A549 (cell line): ENCODE measurements around the gene SYDE1.

Source experiments
- CHD4 ChIP-seq: fragments of 200-600 bp; sonication (generic); IDR thresholded peaks from 2 replicates; pipeline ENCODE4 v1.6.1; 2016; ENCODE audit warnings: antibody characterized with exemption, mild to moderate bottlenecking, borderline replicate concordance
- JUN ChIP-seq, 2 experiments: fragments of >200 bp; sonication (Bioruptor Twin); formaldehyde crosslinking; IDR thresholded peaks; 2 replicates in 1 of 2; 3 replicates in 1 of 2; pipeline ENCODE4 v1.6.1; 2016 to 2017
- POLR2A ChIP-seq: IDR thresholded peaks from 2 replicates; pipeline ENCODE4 v1.6.1; 2012; ENCODE audit warnings: mild to moderate bottlenecking, low read length
- RAD21 ChIP-seq, 2 experiments: fragments of >200 bp in 1 of 2; sonication (Bioruptor Twin) in 1 of 2; formaldehyde crosslinking in 1 of 2; IDR thresholded peaks in 1 of 2; conservative IDR thresholded peaks in 1 of 2; 2 replicates in 1 of 2; 3 replicates in 1 of 2; pipeline ENCODE4 v1.6.1; 2012 to 2018; ENCODE audit warnings: inconsistent platforms in 1 of 2
- RCOR1 ChIP-seq: fragments of 150-350 bp; IDR thresholded peaks from 2 replicates; pipeline ENCODE4 v1.6.1; 2014; ENCODE audit warnings: antibody characterized with exemption, low read length, low read depth
- TF ChIP-seq, protein P1 (sequence below): fragments of >200 bp; sonication (Bioruptor Twin); formaldehyde crosslinking; IDR thresholded peaks from 3 replicates; pipeline ENCODE4 v1.5.1; 2016

DNA sequence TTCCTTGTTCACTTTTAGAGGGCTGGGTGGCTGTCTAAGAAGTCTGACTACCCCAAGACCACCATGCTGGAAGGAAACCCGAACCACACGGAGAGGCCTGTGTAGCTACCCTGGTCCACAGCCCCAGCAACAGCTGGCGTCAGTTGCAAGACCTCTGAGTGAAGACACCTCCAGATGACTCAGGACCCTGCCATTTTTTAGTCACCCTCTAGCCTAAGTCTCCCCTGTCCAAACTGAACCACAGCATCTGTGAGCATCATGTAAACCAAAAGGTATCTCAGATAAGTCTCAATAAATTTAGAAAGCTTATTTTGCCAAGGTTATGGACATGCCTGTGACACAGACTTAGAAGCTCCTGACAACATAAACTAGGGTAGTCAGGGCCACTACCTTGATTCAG, 2.2 kb upstream of the SYDE1 start:
- TF ChIP-seq, protein P1, sequence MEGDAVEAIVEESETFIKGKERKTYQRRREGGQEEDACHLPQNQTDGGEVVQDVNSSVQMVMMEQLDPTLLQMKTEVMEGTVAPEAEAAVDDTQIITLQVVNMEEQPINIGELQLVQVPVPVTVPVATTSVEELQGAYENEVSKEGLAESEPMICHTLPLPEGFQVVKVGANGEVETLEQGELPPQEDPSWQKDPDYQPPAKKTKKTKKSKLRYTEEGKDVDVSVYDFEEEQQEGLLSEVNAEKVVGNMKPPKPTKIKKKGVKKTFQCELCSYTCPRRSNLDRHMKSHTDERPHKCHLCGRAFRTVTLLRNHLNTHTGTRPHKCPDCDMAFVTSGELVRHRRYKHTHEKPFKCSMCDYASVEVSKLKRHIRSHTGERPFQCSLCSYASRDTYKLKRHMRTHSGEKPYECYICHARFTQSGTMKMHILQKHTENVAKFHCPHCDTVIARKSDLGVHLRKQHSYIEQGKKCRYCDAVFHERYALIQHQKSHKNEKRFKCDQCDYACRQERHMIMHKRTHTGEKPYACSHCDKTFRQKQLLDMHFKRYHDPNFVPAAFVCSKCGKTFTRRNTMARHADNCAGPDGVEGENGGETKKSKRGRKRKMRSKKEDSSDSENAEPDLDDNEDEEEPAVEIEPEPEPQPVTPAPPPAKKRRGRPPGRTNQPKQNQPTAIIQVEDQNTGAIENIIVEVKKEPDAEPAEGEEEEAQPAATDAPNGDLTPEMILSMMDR = no peak
- TF ChIP-seq RAD21 (conservative IDR thresholded peaks at IDR 0.05 in 1 of 2, IDR thresholded peaks at IDR 0.05 in 1 of 2) (no peak), JUN (IDR thresholded peaks at IDR 0.05) (no peak), CHD4 (no peak), RCOR1 (no peak), POLR2A (no peak)
